OCI-LY7 (cell line): ENCODE measurements around the gene RFK. TPM values are rescaled to one million over a fixed set of nuclear protein-coding genes. Genes with fewer than 3 reads are reported as not detected.

ENCODE experiments used
- BruUV-seq: library from RNA; stranded (reverse); fragments of 400-500 nt; replicated peaks from 2 replicates; lab custom pipeline; 2021; lab: Mats Ljungman, UMichigan
- CTCF ChIA-PET: fragments of 300-600 bp; sonication (Branson Sonifier 250); formaldehyde crosslinking; loops from one replicate; lab custom pipeline; 2022; ENCODE audit warnings: antibody characterized with exemption; ENCODE audit not compliant: unreplicated experiment; lab: Charles Lee
- POLR2A ChIA-PET: fragments of 300-600 bp; sonication (Branson Sonifier 250); formaldehyde crosslinking; loops from one replicate; lab custom pipeline; 2022; ENCODE audit warnings: antibody characterized with exemption; lab: Charles Lee
- DNase-seq: peaks from one replicate; pipeline ENCODE4 v3.0.0-alpha.2; 2015; ENCODE audit warnings: low spot score
- H2AFZ ChIP-seq: fragments of 200-600 bp; sonication (generic), shearing (Covaris generic); 2 replicates; pipeline ENCODE4 v1.6.1; 2014; ENCODE audit warnings: mild to moderate bottlenecking, antibody characterized with exemption, low read length, moderate library complexity
- H3K27ac ChIP-seq: fragments of 200-600 bp; sonication (generic); 2 replicates; pipeline ENCODE4 v1.5.1; 2014; ENCODE audit warnings: mixed run types, low read depth, mild to moderate bottlenecking, moderate library complexity, low read length, inconsistent platforms; ENCODE audit not compliant: poor library complexity, severe bottlenecking
- H3K36me3 ChIP-seq: fragments of 200-600 bp; sonication (generic); 2 replicates; pipeline ENCODE4 v1.6.1; 2014; ENCODE audit warnings: mild to moderate bottlenecking, antibody characterized with exemption, low read length, moderate library complexity, mixed read lengths; ENCODE audit not compliant: insufficient read depth
- H3K4me1 ChIP-seq: fragments of 200-600 bp; sonication (generic); 2 replicates; pipeline ENCODE4 v1.5.1; 2014; ENCODE audit warnings: mild to moderate bottlenecking, low read length; ENCODE audit not compliant: insufficient read depth, poor library complexity, severe bottlenecking
- H3K4me2 ChIP-seq: fragments of 200-600 bp; sonication (generic); 2 replicates; pipeline ENCODE4 v1.6.1; 2014; ENCODE audit warnings: mild to moderate bottlenecking, low read length
- H3K4me3 ChIP-seq: fragments of 200-600 bp; sonication (generic); 2 replicates; pipeline ENCODE4 v1.5.1; 2014; ENCODE audit warnings: mild to moderate bottlenecking, low read depth, low read length; ENCODE audit not compliant: poor library complexity, severe bottlenecking
- H3K79me2 ChIP-seq: fragments of 200-600 bp; sonication (generic); 2 replicates; pipeline ENCODE4 v1.6.1; 2016; ENCODE audit warnings: low read depth, mild to moderate bottlenecking, low read length, moderate library complexity, mixed read lengths; ENCODE audit not compliant: insufficient read depth
- H3K9me2 ChIP-seq: fragments of 200-600 bp; sonication (generic); 2 replicates; pipeline ENCODE4 v1.6.1; 2016; ENCODE audit warnings: mild to moderate bottlenecking, low read length, mixed read lengths; ENCODE audit not compliant: insufficient read depth
- H3K9me3 ChIP-seq: fragments of 200-600 bp; sonication (generic); 2 replicates; pipeline ENCODE4 v1.6.1; 2014; ENCODE audit warnings: mild to moderate bottlenecking, mixed run types, low read length, mixed read lengths
- H4K20me1 ChIP-seq: fragments of 200-600 bp; sonication (generic); 2 replicates; pipeline ENCODE4 v1.6.1; 2014; ENCODE audit warnings: mild to moderate bottlenecking, antibody characterized with exemption, low read length, moderate library complexity, mixed read lengths; ENCODE audit not compliant: insufficient read depth
- CTCF ChIP-seq: fragments of 200-600 bp; sonication (generic); conservative IDR thresholded peaks from 2 replicates; pipeline ENCODE4 v1.5.1; 2014; ENCODE audit warnings: mild to moderate bottlenecking, antibody characterized with exemption, low read length, moderate library complexity, mixed read lengths
- EZH2phosphoT487 ChIP-seq: fragments of 200-600 bp; sonication (generic); IDR thresholded peaks from 2 replicates; pipeline ENCODE4 v1.6.1; 2018; ENCODE audit warnings: low read depth, borderline replicate concordance, mild to moderate bottlenecking, mixed run types, antibody characterized with exemption, low read length, moderate library complexity, mixed read lengths
- intact Hi-C: fragments of 100-400 bp; cut with micrococcal nuclease; formaldehyde crosslinking; loops from one replicate; pipeline ENCODE4 v1.10.0; 2022; ENCODE audit not compliant: unreplicated experiment
- total RNA-seq, 2 experiments: library from RNA; depleted of rRNA in 1 of 2; stranded (reverse); fragments of >200 nt in 1 of 2; shearing (Covaris generic) in 1 of 2; gene quantifications; 2 replicates each; pipeline ENCODE4 v1.2.3, GENCODE V29; 2014 to 2022

Gene RFK
- total RNA-seq, 2 experiments from 2014 or later = 28.7 to 37.8 TPM

GRCh38 chr9:76372336-76372735, 21.9 kb downstream of the RFK start:
- Histone ChIP-seq H3K9me3 (no peaks in the 10 kb centered on the region), H3K79me2 (no peaks in the 10 kb centered on the region), H3K9me2 (no peaks in the 10 kb centered on the region), H4K20me1 (no peaks in the 10 kb centered on the region), H3K27ac (peak overlapping the region; percentile 88), H3K4me2 (peak overlapping the region; percentile 45), H3K4me1 (peaks cover 56% of the 10 kb centered on the region), H2AFZ (peak overlapping the region; percentile 71; the same call in 1 of the 2 replicates), H3K4me3 (no peak overlapping the region), H3K36me3 (no peaks in the 10 kb centered on the region)
- ChIA-PET CTCF (no interaction called here), POLR2A (interaction anchor here (1.4 to 9.6 kb wide), 2 partner anchors 12 to 21 kb away, joined by 8 to 74 read pairs; partner anchors contain the start of gene RFK)
- intact Hi-C loops = no loop called here
- no TSS peak for BruUV-seq
- DNase-seq = no peak
- TF ChIP-seq EZH2phosphoT487 (no peak), CTCF (no peak)

- Histone ChIP-seq H4K20me1 (no peaks in the 10 kb centered on the region), H3K36me3 (no peaks in the 10 kb centered on the region), H3K9me2 (no peaks in the 10 kb centered on the region), H3K79me2 (no peaks in the 10 kb centered on the region), H3K4me2 (peak overlapping the region; percentile 45), H3K9me3 (no peaks in the 10 kb centered on the region), H2AFZ (peak overlapping the region; percentile 71; the same call in 1 of the 2 replicates), H3K27ac (peak overlapping the region; percentile 88), H3K4me1 (peaks cover 56% of the 10 kb centered on the region), H3K4me3 (no peak overlapping the region)
- TF ChIP-seq EZH2phosphoT487 (no peak), CTCF (no peak)
- CTCF ChIA-PET = no interaction called here
- POLR2A ChIA-PET = interaction anchor here (1.4 to 9.6 kb wide), 3 partner anchors 7 to 21 kb away, joined by 8 to 74 read pairs (median 17); partner anchors contain the start of gene RFK
- intact Hi-C loops = no loop called here
- BruUV-seq = no TSS peak
- no peak for DNase-seq
These were observed 22.3 kb downstream of the RFK start for GRCh38 chr9:76371901-76372300.

GRCh38 chr9:76370396-76371023, 23.7 kb downstream of the RFK start:
- DNase-seq = no peak
- Histone ChIP-seq H3K4me1 (peaks cover 56% of the 10 kb centered on the region), H3K9me2 (no peaks in the 10 kb centered on the region), H2AFZ (peak overlapping the region; percentile 57; the same call in 1 of the 2 replicates), H3K9me3 (no peaks in the 10 kb centered on the region), H3K4me2 (peak overlapping the region; percentile 63), H3K79me2 (no peaks in the 10 kb centered on the region), H3K4me3 (peak overlapping the region; percentile 6), H3K27ac (peak overlapping the region; percentile 88), H3K36me3 (no peaks in the 10 kb centered on the region), H4K20me1 (no peaks in the 10 kb centered on the region)
- POLR2A ChIA-PET = interaction anchor here (0.6 to 9.6 kb wide), 14 partner anchors 9 to 1342 kb away, joined by 3 to 74 read pairs (median 4); partner anchors contain the start of genes CARNMT1 and RFK
- CTCF ChIA-PET = interaction anchor here (1.3 kb wide), 1 partner anchor 23 kb away, joined by 6 read pairs; the partner anchor contains the start of gene RFK
- no peak for TF ChIP-seq EZH2phosphoT487
- intact Hi-C loops = no loop called here
- BruUV-seq = no TSS peak
